Activated CD4-positive, alpha-beta T cell treated with anti-CD3 and anti-CD28 coated beads, Interleukin-2, amount 50 U/mL, for 24 hours (primary cell): ENCODE measurements around the gene BRIP1.

Source experiments
- DNase-seq, 2 donors: peaks; one replicate each; pipeline ENCODE4 v3.0.0-alpha.2; 2020; ENCODE audit warnings: low read depth in 1 of 2, low spot score in 1 of 2

Gene BRIP1

DNA sequence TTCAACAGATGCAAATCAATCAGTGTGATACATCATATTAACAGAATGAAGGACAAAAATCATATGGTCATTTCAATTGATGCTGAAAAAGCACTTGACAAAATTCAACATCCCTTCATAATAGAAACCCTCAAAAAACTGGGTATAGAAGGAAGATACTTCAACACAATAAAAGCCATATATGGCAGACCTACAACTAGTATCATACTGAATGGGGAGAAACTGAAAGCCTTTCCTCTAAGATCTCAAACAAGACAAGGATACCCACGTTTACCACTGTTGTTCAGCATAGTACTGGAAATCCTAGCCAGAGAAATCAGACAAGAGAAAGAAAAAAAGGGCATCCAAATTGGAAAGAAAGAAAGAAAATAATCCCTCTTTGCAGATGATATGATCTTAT, 225.2 kb downstream of the BRIP1 start:
- no peak for DNase-seq

GRCh38 chr17:61635913-61636432, 227.4 kb downstream of the BRIP1 start:
- peak in 1 of 2 donors; percentile 39 for DNase-seq

- no peak for DNase-seq
Measured at GRCh38 chr17:61634942-61635538, 228.3 kb downstream of the BRIP1 start.

GRCh38 chr17:61634011-61634539, 229.3 kb downstream of the BRIP1 start:
- DNase-seq = no peak

DNA sequence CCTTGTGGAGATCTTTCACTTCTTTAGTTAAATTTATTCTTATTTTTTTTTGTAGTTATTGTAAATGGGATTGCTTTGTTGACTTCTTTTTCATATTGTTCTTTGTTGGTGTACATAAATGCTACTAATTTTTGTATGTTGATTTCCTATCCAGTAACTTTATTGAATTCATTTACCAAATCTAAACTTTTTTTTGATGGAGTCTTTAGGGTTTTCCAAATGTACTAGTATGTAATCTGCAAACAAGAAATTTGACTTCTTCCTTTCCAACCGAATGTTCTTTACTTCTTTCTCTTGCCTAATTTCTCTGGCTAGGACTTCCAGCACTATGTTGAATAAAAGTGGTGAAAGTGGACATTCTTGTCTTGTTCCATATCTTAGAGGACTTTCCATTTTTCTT, 230.5 kb downstream of the BRIP1 start:
- DNase-seq = no peak

GRCh38 chr17:61631800-61632199, 231.5 kb downstream of the BRIP1 start:
- DNase-seq = no peak
